Activated T-cell treated with anti-CD3 and anti-CD28 coated beads, Interleukin-2, amount 50 U/mL, for 1 hour (primary cell): Measurements from ENCODE around the gene CD3E.

ENCODE experiments used
- DNase-seq: peaks from one replicate; pipeline ENCODE4 v3.0.0-alpha.2; 2020

The CD3E gene

DNA sequence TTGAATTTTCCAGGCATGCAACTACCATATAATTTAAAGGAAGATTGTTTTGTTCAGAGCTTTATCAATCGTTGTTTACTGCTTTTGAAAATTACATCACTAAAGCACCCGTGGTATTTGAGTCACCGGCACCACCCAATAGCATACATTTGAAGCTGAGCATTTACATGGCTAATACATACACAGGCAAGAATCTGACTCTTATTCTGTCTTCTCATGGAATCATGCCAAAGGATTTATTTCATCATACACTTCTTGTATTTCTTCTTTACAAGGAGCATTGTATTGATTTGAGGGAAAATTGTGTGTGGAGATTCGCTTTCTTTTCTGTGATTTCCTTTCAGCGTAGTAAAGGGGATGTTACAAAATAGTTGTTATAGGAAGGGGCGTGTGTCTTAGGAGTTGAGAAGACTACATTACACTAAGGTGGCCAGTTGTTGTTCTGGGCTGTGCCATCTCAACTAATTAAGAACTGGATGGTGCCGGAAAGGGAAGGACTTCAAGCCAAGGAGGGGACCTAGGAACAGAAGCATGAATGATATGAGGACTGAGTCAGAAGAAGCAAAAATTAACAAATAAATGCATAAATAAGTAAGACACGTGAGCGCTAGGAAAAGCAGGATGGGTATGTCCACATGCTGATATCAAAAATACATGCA lies 12.9 kb upstream of the CD3E start:
- no peak for DNase-seq

DNA sequence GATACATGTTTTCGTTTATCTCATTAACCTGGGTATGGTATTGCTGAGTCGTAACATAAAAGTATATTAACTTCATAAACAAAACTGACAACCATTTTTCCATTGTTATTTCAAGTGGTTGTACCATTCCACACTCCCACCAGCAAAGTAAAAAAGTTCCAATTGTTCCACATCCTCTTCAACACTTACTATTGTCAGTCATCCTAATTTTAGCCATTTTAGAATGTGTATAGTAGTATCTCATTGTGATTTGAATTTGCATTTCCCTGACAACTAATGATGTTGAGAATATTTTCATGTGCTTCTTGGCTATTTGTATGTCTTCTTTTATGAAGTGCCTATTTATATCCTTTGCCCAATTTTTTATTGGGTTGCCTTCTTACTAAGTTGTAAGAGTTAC lies 10.5 kb upstream of the CD3E start:
- no peak for DNase-seq

DNA sequence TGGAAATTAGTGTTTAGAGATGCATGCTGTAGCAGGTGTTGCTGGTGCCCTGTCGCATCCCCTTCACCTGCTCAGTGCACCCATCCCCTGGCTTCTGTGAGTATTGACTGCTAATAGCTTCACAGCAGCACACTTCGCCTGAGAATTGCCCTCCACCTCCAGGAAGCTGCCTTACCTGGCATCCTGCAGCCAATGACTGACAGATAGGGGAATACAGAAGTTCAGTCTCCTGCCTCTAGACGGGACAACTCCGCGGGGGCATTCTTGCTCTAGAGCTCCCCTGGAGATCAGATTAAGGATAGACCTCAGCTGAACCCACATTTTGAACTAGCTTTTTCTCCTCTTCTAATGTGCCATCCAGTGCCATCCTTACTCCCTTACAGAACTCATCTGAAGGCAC lies 9.3 kb upstream of the CD3E start:
- DNase-seq: no peak

DNA sequence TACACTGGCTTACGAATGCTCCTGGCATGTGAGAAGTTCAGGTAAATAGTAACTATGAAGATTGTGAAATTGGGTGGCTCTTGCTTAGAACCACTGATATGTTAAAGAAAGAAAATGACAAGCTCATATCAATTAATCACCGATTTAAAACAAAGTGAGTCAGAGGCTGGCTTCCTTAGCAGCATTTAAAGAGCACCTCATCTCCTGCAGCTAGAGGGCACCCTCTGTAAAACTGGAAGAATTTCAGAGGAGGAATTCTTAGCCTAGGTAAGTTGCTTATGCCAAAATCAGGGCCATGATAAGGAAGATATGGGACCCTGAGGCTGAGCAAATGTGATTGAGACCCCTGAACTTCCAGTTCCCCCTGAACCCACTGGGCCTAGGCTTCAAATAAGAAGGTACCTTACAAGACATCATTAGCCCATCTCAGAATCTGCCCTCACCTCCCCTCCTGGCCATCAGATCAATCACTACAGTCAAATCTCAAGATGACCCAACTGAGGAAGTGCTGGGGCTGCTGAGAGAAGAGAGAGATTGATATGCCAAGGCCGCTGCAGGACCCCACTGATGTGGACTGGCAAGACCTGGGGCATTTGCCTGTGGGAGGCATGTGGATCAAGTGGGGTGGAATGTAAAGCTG lies 8.6 kb upstream of the CD3E start:
- DNase-seq: peak; percentile 46

DNA sequence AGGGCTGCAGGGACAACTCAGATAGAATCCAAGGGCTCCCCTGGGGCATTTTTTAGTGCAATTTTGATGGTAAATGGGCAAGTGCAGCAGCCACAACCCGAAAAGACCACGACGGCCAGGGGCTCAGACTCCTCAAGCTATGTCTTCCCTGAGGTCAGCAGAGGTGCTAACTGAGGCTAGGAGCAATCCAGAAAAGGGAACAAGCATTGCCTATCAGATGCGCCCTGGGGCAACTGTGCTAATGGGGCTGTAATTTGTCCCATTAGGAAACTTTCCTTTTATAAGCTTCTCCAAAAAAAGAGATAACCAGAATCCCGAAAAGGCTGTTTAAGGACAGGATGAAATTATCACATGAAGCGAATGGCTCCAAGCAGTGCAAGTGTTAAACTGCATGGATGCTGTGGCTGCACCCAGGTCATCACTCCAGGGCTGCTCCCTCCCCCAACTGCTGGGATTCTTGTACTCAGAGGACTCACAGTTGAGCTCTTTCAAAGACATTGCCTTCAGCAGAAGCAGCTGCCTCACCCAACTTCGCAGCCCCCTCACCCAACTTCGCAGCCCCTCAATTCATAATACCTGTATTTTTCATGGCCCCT lies 2.8 kb upstream of the CD3E start:
- DNase-seq: no peak

DNA sequence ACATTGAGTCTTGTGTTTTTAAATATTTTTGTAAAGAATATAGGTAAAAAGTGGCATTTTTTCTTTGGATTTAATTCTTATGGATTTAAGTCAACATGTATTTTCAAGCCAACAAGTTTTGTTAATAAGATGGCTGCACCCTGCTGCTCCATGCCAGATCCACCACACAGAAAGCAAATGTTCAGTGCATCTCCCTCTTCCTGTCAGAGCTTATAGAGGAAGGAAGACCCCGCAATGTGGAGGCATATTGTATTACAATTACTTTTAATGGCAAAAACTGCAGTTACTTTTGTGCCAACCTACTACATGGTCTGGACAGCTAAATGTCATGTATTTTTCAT lies 333 bp upstream of the CD3E start:
- DNase-seq: no peak

DNA sequence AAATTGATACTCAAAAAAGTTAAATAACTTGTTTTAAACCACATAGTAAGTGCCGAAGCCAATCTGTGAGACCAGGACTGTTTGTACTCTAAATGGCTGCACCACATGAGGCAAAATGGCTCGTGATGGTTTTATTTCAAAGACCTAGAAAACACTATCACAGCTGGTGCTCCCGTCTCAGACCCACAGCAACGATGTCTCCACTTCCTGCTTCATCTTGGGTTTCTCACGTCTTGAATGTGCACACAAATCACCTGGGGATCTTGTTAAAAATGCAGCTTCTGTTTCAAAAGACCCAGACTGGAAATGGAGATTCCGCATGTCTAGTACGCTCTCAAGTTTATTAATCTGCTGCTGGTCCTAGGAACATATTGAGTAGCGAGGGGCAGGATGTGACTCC lies 1.2 kb downstream of the CD3E start:
- peak; percentile 48 for DNase-seq

DNA sequence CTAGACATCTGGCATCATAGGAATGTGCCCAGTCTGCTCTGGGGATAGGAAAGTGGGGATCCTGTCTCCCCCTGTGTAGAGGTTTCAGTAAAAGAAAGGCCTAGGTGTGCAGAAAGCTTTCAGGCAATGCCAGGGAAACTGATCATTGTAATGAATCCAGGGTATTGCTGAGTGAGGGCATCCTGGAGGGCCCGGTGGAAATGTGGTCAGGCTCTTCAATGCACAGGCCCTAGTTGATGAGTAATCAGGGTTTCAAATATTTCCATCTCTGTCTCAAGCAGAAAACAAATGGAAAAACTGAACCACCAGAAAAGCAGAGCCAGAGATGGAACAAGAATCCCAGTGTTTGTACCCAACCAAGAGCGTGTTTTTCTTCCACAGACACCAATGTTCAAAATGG lies 2.0 kb downstream of the CD3E start:
- DNase-seq: peak; percentile 54

DNA sequence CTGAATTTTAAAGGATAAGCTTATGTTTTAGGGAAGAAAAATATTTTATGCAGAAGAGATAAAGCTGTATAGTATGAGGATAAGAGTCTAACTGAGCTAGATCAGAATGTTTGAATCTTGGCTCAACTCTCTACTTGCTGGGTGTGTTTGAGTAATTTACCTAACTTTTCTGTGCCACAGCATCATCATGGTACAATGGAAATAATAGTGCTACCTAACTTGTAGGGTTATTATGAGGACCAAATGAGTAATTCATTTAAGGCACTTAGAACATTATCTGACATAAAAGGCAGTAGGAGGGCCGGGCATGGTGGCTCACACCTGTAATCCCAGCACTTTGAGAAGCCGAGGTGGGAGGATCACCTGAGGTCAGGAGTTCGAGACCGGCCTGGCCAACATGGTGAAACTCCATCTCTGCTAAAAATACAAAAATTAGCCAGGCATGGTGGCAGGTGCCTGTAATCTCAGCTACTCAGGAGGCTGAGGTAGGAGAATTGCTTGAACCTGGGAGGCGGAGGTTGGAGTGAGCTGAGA lies 4.5 kb downstream of the CD3E start:
- peak; percentile 40 for DNase-seq

DNA sequence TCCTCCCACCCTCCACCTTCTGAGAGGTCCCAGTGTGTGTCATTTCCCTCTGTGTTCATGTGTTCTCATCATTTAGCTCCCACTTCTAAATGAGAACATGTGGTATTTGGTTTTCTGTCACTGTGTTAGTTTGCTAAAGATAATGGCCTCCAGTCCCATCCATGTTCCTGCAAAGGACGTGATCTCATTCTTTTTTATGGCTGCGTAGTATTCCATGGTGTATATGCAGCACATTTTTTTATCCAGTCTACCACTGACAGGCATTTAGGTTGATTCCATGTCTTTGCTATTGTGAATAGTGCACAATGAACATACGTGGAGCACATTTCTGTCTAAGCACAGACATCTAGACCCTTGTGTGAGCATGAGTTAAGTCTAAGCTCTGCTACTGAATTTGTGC lies 5.7 kb downstream of the CD3E start:
- no peak for DNase-seq

DNA sequence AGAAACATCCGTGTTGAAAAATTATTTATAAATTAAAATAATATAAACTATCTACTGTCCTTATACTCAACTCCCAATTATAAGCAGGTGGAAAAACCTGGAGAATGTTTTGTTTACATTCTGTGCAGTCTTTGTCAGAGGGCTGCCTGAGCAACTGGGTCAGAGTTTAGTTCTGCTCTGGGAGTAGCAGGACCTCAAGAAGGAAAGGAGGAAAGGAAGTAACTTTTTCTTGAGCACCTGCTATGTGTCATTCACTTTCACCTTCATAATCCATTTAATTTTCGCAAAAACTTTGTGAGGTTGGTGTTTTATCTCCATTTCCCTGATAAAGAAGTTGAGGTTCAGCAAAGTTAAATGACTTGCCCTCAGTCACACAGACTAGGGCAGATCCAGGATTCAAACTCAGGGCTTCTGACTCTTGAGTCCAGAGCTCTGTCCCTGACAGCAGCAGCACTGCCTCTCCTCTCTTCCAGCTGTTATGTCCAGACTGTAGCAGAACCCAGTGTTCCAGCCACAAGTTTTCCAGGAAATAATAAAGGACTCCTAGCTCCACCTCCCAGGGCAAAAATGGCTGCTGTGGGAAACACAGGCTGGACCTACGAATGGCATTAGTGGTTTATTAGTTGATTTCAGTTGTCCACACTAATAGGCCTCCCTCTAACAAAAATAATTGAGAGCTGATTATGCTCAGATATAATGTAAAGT lies 6.4 kb downstream of the CD3E start:
- no peak for DNase-seq

DNA sequence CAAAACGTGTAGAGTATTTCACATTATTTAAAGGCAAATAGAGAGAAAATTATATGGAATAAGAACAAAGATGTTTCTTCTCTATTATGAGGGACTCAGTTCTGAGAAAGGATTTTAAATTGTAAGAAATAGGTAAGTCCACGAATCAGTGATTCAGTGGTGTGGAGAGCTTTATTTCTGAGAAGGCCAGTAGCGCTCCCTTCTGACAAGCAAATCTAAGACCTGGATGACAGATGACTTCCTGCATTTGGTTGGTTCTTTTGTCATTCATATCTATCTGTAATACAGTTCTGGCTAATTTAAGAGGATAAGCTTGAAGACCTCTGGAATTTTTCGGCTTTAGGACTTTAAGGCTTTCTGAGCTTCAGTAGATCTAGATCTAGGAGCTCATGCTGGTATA lies 7.0 kb downstream of the CD3E start:
- no peak for DNase-seq

DNA sequence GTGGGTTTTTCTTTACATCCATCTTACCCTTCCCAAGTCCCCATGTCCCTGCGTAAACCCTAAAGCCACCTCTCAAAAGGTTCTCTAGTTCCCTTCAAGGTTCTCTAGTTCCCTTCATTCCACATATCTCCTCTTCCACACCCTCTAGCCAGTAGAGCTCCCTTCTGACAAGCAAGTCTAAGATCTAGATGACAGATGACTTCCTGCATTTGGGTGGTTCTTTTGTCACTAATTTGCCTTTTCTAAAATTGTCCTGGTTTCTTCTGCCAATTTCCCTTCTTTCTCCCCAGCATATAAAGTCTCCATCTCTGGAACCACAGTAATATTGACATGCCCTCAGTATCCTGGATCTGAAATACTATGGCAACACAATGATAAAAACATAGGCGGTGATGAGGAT lies 7.8 kb downstream of the CD3E start:
- DNase-seq: no peak

DNA sequence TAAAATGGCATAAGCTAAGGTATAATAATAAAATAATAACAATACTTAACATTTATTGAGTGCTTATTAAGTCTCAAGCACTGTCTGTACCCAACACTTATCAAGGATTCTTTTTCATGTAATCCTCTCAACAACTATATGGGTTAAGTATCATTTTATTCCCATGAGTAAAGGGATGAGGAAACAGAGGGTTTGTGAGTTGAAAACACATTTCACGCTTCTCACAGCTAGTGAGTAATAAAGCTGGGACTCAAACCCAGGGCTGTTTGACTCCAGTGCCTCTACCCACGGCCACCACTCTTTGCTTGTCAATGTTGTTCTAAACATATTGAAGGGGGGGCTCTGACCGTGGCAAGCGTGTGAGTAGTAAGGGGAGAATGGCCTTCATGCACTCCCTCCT lies 8.7 kb downstream of the CD3E start:
- DNase-seq: no peak

DNA sequence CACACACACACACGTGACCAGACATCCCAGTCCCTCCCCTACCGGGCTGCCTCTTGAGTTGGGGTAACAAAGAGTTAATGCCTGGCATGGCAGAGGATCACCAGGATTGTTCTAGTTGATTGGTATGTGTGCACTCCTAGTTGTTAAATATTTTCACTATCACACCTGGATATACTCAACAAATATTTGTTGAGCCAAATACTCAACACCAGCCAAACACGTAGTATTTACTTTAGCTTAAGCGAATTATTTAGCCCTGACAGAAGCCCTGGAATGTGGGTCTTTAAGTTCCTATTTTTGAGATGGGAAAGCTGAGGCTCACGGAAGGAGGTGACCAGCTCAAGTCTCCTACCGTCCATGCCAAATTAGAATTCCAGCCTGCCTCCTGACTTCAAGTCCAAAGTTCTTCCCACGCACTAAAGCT lies 10.5 kb downstream of the CD3E start:
- no peak for DNase-seq

DNA sequence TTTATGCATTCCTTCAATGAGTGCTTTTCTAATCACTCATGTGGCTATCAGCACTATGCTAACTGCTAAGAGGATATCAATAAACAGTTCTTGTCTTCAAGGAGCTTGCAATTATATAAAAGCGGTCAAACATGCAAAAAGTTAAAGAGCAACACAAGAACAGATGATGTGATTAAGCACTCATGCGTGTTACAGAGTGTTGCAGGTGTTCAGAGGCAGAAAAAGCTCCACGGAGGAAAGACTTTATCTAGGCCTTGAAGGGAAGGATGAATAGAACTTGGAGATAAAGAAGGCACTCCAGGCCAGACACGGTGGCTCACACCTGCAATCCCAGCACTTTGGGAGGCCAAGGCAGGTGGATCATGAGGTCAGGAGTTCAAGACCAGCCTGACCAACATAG lies 13.6 kb downstream of the CD3E start:
- DNase-seq: no peak

DNA sequence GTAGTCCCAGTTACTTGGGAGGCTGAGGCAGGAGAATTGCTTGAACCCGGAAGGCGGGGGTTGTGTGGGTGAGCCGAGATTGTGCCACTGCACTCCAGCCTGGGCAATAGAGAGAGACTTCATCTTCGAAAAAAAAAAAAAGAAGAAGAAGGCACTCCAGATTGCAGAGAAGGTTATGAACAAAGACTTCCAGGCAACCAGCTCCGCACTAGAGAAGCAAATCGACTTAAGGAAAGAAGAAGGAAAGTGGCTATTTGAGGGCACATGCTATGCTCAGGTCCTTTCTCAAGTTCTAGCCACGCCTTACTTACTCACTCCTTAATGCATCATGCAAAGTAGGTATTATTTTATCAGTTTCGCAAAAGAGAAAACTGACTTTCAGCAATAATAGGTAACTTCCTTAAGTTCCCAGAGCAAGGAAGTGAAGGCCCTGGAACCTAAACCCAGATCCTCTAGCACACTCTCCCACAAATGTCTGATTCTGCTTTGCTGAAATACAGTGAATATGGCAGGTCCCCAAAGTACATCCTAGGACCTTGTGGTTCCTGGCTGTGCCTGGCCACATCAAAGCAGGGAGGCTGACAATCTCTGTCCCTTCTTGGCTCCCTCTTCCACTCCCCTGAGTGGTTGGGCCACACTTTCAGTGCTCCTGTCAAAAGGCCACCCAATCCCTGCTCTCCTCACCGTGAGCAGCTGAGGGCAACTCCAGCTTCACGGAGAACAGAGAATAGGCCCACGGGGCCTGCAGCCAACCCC lies 14.2 kb downstream of the CD3E start:
- no peak for DNase-seq

DNA sequence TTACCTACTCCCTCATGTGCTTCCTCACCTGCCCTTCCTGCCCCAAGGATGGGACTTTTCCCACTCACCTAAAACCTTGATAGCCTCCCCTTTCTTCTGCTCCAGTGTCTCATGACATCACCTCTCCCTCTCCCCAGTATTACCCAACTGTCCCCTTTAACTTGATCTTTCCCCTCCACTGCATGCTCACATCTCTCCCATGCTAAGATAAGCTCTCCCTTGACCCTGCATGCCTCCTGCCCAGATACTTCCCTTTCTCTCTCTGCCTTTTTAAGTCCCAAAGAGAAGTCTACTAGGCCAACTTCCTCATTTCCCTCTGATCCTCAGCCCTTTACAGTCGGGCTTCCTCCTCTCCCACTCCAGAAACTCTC lies 14.8 kb downstream of the CD3E start:
- DNase-seq: no peak

DNA sequence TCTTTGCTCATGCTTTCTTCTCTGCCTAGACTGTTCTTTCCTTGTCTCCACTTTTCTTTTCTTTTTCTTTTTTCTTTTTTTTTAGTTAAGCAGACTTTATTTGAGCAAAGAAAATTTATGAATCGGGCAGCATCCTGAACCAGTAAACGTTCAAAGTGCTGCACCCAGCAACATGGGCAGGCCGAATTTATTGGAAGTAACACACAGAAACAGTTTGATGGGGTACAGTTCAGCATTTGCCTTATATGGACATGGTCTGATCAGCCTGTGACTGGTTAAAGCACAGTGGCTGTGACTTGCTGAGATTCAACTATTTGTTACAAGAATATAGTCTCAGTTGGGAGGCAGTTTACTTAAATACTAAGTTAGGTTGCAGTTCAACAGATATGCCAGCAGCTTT lies 16.0 kb downstream of the CD3E start:
- no peak for DNase-seq

DNA sequence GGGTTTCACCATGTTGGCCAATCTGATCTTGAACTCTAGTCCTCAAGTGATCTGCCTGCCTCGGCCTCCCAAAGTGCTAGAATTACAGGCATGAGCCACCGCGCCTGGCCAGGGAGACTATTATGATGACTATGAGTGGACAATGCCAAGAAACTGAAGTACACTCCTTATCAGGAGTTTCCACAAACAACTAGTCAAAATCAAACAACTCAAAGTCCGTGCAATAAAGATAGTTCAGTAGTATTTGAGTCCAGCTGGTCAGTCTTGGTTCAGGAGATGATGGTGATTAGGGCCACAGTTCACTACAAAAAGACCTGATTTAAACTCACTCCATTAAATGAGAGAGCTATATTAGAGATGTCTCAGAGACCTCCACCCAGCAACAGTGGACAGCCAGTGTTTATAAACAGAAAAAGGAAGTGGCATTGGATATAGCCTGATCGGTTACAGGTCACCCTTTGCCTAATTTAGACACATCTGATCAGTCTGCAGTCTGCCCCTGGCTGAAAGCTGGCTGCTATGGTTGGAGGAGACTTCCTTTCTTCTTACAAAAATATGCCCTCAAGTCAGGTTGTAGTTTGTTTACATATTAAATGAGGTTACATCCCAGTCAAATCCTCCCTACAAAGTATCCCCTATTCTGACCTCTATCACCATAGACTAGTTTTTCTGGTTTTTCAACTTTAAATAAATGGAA lies 17.0 kb downstream of the CD3E start:
- DNase-seq: no peak

DNA sequence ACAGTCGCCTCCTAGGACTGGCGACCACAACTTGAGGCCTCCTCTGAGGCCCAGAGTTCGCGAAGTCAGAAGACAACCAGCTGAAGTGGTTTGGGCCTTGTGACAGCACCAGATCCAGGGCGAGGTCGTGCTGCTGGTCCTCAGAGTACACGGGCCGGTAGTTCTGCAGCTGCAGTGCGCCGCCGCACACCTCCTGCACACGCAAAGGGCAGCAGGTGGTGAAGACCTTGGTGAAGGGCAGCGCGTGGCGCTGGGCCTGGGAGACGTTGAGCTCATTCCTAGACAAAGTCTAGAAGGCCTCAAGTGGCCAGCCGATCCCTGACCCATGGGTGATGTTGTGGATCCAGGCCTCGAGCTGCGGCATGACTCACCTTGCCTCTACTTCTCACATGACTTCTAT lies 18.2 kb downstream of the CD3E start:
- DNase-seq: no peak

DNA sequence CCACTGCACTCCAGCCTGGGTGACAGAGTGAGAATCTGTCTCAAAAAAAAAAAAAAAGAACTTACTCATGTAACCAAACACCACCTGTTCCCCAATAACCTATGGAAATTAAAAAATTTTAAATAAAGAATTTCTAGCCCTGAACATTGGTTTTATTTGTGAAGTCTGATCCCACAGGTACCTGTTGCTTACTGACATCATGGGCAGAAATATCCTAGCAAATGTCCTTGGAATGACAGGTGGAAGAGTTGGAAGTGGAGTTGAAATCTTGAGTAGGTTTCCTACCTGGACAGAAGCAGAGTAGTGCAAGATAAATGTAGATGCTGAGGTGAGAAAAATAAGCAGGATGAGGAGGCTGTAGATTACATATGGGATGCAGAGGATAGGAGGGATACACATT lies 20.8 kb downstream of the CD3E start:
- no peak for DNase-seq

DNA sequence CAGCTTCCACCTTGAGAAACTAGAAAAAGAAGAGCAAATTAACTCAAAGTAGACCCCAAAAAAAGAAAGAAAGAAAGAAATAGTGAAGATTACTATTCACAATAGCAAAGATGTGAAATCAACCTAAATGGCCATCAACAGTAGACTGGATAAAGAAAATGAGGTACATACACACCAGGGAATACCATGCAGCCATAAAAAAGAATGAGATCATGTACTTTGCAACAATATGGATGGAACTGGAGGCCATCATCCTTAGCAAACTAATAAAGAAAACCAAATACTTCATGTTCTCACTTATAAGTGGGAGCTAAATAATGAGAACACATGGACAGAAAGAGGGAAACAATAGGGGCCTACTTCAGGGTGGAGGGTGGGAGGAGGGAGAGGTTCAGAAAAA lies 24.2 kb downstream of the CD3E start:
- no peak for DNase-seq
